Parathyroid adenoma (tissue), 2 donors: ENCODE results near the gene CABCOCO1.

ENCODE experiments used
- H2AFZ ChIP-seq: fragments of 300-600 bp; sonication (generic); one replicate; pipeline ENCODE4 v1.7.0; 2017; ENCODE audit warnings: antibody characterized with exemption, mild to moderate bottlenecking
- H3K27ac ChIP-seq: fragments of 300-600 bp; sonication (generic); one replicate; pipeline ENCODE4 v1.7.0; 2017
- H3K27me3 ChIP-seq: fragments of 300-600 bp; sonication (generic); one replicate; pipeline ENCODE4 v1.7.0; 2017; ENCODE audit warnings: low read length; ENCODE audit not compliant: control insufficient read depth, insufficient read depth
- H3K36me3 ChIP-seq: fragments of 300-600 bp; sonication (generic); one replicate; pipeline ENCODE4 v1.7.0; 2017; ENCODE audit warnings: low read length; ENCODE audit not compliant: control insufficient read depth, insufficient read depth
- H3K4me1 ChIP-seq: fragments of 300-600 bp; sonication (generic); one replicate; pipeline ENCODE4 v1.7.0; 2017; ENCODE audit warnings: control low read depth
- H3K4me2 ChIP-seq: fragments of 300-600 bp; sonication (generic); one replicate; pipeline ENCODE4 v1.7.0; 2017; ENCODE audit warnings: low read length
- H3K4me3 ChIP-seq: fragments of 300-600 bp; sonication (generic); one replicate; pipeline ENCODE4 v1.7.0; 2017; ENCODE audit warnings: low read depth, low read length
- H3K79me2 ChIP-seq: fragments of 300-600 bp; sonication (generic); one replicate; pipeline ENCODE4 v1.7.0; 2017; ENCODE audit warnings: control low read depth
- H3K9ac ChIP-seq: fragments of 300-600 bp; sonication (generic); one replicate; pipeline ENCODE4 v1.7.0; 2017; ENCODE audit warnings: mild to moderate bottlenecking
- H3K9me3 ChIP-seq: fragments of 300-600 bp; sonication (generic); one replicate; pipeline ENCODE4 v1.7.0; 2017; ENCODE audit warnings: low read length; ENCODE audit not compliant: control insufficient read depth
- TF ChIP-seq, protein P1 (sequence below): fragments of 300-600 bp; sonication (generic); IDR thresholded peaks from one replicate; pipeline ENCODE4 v1.7.0; 2017; ENCODE audit warnings: antibody characterized with exemption, mild to moderate bottlenecking
- donor health status: primary hyperparathyroidism.

CABCOCO1 gene

GRCh38 chr10:61632057-61632670 is 30.6 kb upstream of the CABCOCO1 start:
- TF ChIP-seq, protein P1, sequence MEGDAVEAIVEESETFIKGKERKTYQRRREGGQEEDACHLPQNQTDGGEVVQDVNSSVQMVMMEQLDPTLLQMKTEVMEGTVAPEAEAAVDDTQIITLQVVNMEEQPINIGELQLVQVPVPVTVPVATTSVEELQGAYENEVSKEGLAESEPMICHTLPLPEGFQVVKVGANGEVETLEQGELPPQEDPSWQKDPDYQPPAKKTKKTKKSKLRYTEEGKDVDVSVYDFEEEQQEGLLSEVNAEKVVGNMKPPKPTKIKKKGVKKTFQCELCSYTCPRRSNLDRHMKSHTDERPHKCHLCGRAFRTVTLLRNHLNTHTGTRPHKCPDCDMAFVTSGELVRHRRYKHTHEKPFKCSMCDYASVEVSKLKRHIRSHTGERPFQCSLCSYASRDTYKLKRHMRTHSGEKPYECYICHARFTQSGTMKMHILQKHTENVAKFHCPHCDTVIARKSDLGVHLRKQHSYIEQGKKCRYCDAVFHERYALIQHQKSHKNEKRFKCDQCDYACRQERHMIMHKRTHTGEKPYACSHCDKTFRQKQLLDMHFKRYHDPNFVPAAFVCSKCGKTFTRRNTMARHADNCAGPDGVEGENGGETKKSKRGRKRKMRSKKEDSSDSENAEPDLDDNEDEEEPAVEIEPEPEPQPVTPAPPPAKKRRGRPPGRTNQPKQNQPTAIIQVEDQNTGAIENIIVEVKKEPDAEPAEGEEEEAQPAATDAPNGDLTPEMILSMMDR, result no peak
- Histone ChIP-seq H3K79me2 (no peaks in the 10 kb centered on the region), H3K9ac (no peak overlapping the region), H2AFZ (no peak overlapping the region), H3K27ac (no peak overlapping the region), H3K4me1 (no peaks in the 10 kb centered on the region), H3K27me3 (no peaks in the 10 kb centered on the region), H3K4me2 (no peak overlapping the region), H3K9me3 (no peaks in the 10 kb centered on the region), H3K4me3 (no peak overlapping the region), H3K36me3 (no peaks in the 10 kb centered on the region)

DNA sequence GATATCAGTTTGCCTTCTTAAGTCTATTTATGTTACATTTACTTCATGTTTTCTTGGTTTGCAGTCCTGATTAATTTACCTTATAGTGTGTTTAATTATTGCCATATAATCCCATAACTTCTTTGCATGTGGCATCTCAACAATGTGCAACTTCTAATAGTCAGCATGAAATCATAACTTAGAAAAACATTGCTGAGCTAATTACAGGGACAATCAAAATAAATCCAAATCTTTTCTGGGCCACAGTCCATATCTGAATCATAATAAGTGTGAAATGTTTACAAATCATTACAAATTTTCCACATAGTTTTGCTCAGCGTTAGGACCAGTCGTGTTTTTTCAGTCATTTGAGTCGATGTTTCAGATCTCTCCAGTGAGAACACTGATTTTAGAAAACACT is 29.1 kb upstream of the CABCOCO1 start:
- H3K9ac ChIP-seq, result no peak overlapping the region
- no peak overlapping the region for H3K27ac ChIP-seq
- no peak overlapping the region for H2AFZ ChIP-seq
- TF ChIP-seq, protein P1, result no peak
- no peaks in the 10 kb centered on the region for H3K27me3 ChIP-seq
- H3K4me1 ChIP-seq, result no peaks in the 10 kb centered on the region
- H3K4me3 ChIP-seq, result no peak overlapping the region
- H3K9me3 ChIP-seq, result no peaks in the 10 kb centered on the region
- H3K4me2 ChIP-seq, result no peak overlapping the region
- no peaks in the 10 kb centered on the region for H3K36me3 ChIP-seq
- no peaks in the 10 kb centered on the region for H3K79me2 ChIP-seq

GRCh38 chr10:61634746-61635145 is 28.0 kb upstream of the CABCOCO1 start:
- H3K4me3 ChIP-seq, result no peak overlapping the region
- TF ChIP-seq, protein P1, result no peak
- no peaks in the 10 kb centered on the region for H3K36me3 ChIP-seq
- H3K27ac ChIP-seq, result no peak overlapping the region
- H3K79me2 ChIP-seq, result no peaks in the 10 kb centered on the region
- no peaks in the 10 kb centered on the region for H3K9me3 ChIP-seq
- H3K4me1 ChIP-seq, result no peaks in the 10 kb centered on the region
- H2AFZ ChIP-seq, result no peak overlapping the region
- H3K9ac ChIP-seq, result no peak overlapping the region
- H3K27me3 ChIP-seq, result no peaks in the 10 kb centered on the region
- H3K4me2 ChIP-seq, result no peak overlapping the region

GRCh38 chr10:61635471-61635870 is 27.3 kb upstream of the CABCOCO1 start:
- H3K4me3 ChIP-seq, result no peak overlapping the region
- no peak overlapping the region for H3K9ac ChIP-seq
- H3K79me2 ChIP-seq, result no peaks in the 10 kb centered on the region
- H3K27ac ChIP-seq, result no peak overlapping the region
- TF ChIP-seq, protein P1, result no peak
- H3K27me3 ChIP-seq, result no peaks in the 10 kb centered on the region
- no peaks in the 10 kb centered on the region for H3K9me3 ChIP-seq
- H3K36me3 ChIP-seq, result no peaks in the 10 kb centered on the region
- no peak overlapping the region for H2AFZ ChIP-seq
- no peaks in the 10 kb centered on the region for H3K4me1 ChIP-seq
- H3K4me2 ChIP-seq, result no peak overlapping the region

GRCh38 chr10:61635932-61636331 is 26.8 kb upstream of the CABCOCO1 start:
- H2AFZ ChIP-seq, result no peak overlapping the region
- H3K4me3 ChIP-seq, result no peak overlapping the region
- no peak overlapping the region for H3K9ac ChIP-seq
- no peak overlapping the region for H3K4me2 ChIP-seq
- TF ChIP-seq, protein P1, result no peak
- no peaks in the 10 kb centered on the region for H3K36me3 ChIP-seq
- H3K27me3 ChIP-seq, result no peaks in the 10 kb centered on the region
- no peak overlapping the region for H3K27ac ChIP-seq
- H3K4me1 ChIP-seq, result no peaks in the 10 kb centered on the region
- no peaks in the 10 kb centered on the region for H3K79me2 ChIP-seq
- no peaks in the 10 kb centered on the region for H3K9me3 ChIP-seq
